A673 (cell line): ENCODE results near the gene EMC9. TPM values are rescaled to one million over a fixed set of nuclear protein-coding genes. Genes with fewer than 3 reads are reported as not detected.

ENCODE experiments used
- BruUV-seq: library from RNA; stranded (reverse); fragments of 400-500 nt; replicated peaks from 2 replicates; lab custom pipeline; 2021; lab: Mats Ljungman, UMichigan
- CTCF ChIA-PET: fragments of 300-600 bp; sonication (Branson Sonifier 250); formaldehyde crosslinking; loops from one replicate; lab custom pipeline; 2022; ENCODE audit warnings: antibody characterized with exemption; lab: Charles Lee
- POLR2A ChIA-PET: fragments of 300-600 bp; sonication (Branson Sonifier 250); formaldehyde crosslinking; loops from one replicate; lab custom pipeline; 2022; ENCODE audit warnings: antibody characterized with exemption; ENCODE audit not compliant: low non-redundant PET; lab: Charles Lee
- DNase-seq: peaks from one replicate; pipeline ENCODE4 v3.0.0-alpha.2; 2015; ENCODE audit warnings: low spot score
- H3K27ac ChIP-seq: fragments of 200-600 bp; sonication (generic); 2 replicates; pipeline ENCODE4 v1.5.1; 2016; ENCODE audit warnings: mixed run types, low read depth, mild to moderate bottlenecking, mixed read lengths, antibody characterized with exemption, low read length; ENCODE audit not compliant: poor library complexity, severe bottlenecking
- H3K27me3 ChIP-seq: fragments of 200-600 bp; sonication (generic); replicated peaks from 2 replicates; pipeline ENCODE4 v1.6.1; 2017; ENCODE audit warnings: mixed run types, low read depth, mild to moderate bottlenecking, mixed read lengths, antibody characterized with exemption, low read length; ENCODE audit not compliant: insufficient read depth, poor library complexity
- H3K36me3 ChIP-seq: fragments of 200-600 bp; sonication (generic); 2 replicates; pipeline ENCODE4 v1.6.1; 2016; ENCODE audit warnings: mixed run types, mild to moderate bottlenecking, mixed read lengths, antibody characterized with exemption, low read length; ENCODE audit not compliant: insufficient read depth, poor library complexity, severe bottlenecking
- H3K4me1 ChIP-seq: fragments of 200-600 bp; sonication (generic); 2 replicates; pipeline ENCODE4 v1.6.1; 2017; ENCODE audit warnings: mixed run types, mild to moderate bottlenecking, mixed read lengths, antibody characterized with exemption, low read length; ENCODE audit not compliant: insufficient read depth, poor library complexity, severe bottlenecking
- H3K4me3 ChIP-seq: fragments of 200-600 bp; sonication (generic); 2 replicates; pipeline ENCODE4 v1.5.1; 2016; ENCODE audit warnings: low read depth, mixed run types, mild to moderate bottlenecking, mixed read lengths, low read length; ENCODE audit not compliant: poor library complexity, severe bottlenecking
- H3K9me3 ChIP-seq: fragments of 200-600 bp; sonication (generic); 2 replicates; pipeline ENCODE4 v1.6.1; 2016; ENCODE audit warnings: mixed run types, low read depth, mild to moderate bottlenecking, mixed read lengths, antibody characterized with exemption, low read length; ENCODE audit not compliant: poor library complexity, severe bottlenecking
- CTCF ChIP-seq: fragments of 300-800, 200-600 bp; sonication (generic); conservative IDR thresholded peaks from 2 replicates; pipeline ENCODE4 v1.5.1; 2017; ENCODE audit warnings: low read depth, mild to moderate bottlenecking, antibody characterized with exemption, low read length, moderate library complexity, mixed read lengths
- EZH2 ChIP-seq: fragments of 200-600 bp; sonication (generic); IDR thresholded peaks from 2 replicates; pipeline ENCODE4 v1.6.1; 2017; ENCODE audit warnings: borderline replicate concordance, low read depth, mild to moderate bottlenecking, mixed read lengths, antibody characterized with exemption, low read length; ENCODE audit not compliant: poor library complexity, severe bottlenecking
- intact Hi-C: fragments of 100-400 bp; cut with micrococcal nuclease; formaldehyde crosslinking; loops from one replicate; pipeline ENCODE4 v1.10.0; 2022; ENCODE audit not compliant: unreplicated experiment
- total RNA-seq: library from RNA; stranded (reverse); gene quantifications from 2 replicates; pipeline ENCODE4 v1.2.3, GENCODE V29; 2021

EMC9 gene
- total RNA-seq, 1 experiment from 2014 or later, result 36.8 TPM

GRCh38 chr14:24100197-24100981 is 41.0 kb downstream of the EMC9 start:
- Histone ChIP-seq H3K4me1 (peaks cover under 1% of the 10 kb centered on the region), H3K27me3 (no peaks in the 10 kb centered on the region), H3K27ac (no peak overlapping the region), H3K9me3 (no peaks in the 10 kb centered on the region), H3K4me3 (no peak overlapping the region), H3K36me3 (peaks cover 25% of the 10 kb centered on the region)
- POLR2A ChIA-PET, result interaction anchor here (0.7 kb wide), 1 partner anchor 15 kb away, joined by 3 read pairs; no protein-coding TSS in a partner anchor
- no peak for DNase-seq
- TF ChIP-seq EZH2 (no peak), CTCF (no peak)
- intact Hi-C loops, result no loop called here
- BruUV-seq, result no TSS peak
- CTCF ChIA-PET, result no interaction called here

GRCh38 chr14:24098927-24099813 is 42.2 kb downstream of the EMC9 start:
- H3K4me1 ChIP-seq, result peaks cover 4% of the 10 kb centered on the region
- H3K4me3 ChIP-seq, result no peak overlapping the region
- ChIA-PET CTCF (no interaction called here), POLR2A (no interaction called here)
- TF ChIP-seq CTCF (no peak), EZH2 (no peak)
- H3K36me3 ChIP-seq, result peaks cover 25% of the 10 kb centered on the region
- H3K27me3 ChIP-seq, result no peaks in the 10 kb centered on the region
- DNase-seq, result no peak
- BruUV-seq, result no TSS peak
- H3K9me3 ChIP-seq, result no peaks in the 10 kb centered on the region
- H3K27ac ChIP-seq, result no peak overlapping the region
- intact Hi-C loops, result no loop called here

- ChIA-PET POLR2A (no interaction called here), CTCF (no interaction called here)
- Histone ChIP-seq H3K9me3 (no peaks in the 10 kb centered on the region), H3K4me1 (peaks cover 9% of the 10 kb centered on the region), H3K4me3 (no peak overlapping the region), H3K27me3 (no peaks in the 10 kb centered on the region), H3K36me3 (peaks cover 25% of the 10 kb centered on the region), H3K27ac (no peak overlapping the region)
- BruUV-seq, result no TSS peak
- intact Hi-C loops, result no loop called here
- no peak for TF ChIP-seq CTCF
- TF ChIP-seq EZH2, result no peak
- DNase-seq, result no peak
Observed at GRCh38 chr14:24098229-24098926, 43.0 kb downstream of the EMC9 start.
